Left colon (tissue), 2 donors: ENCODE results near the gene CACNA1H. TPM values are rescaled to one million over a fixed set of nuclear protein-coding genes. Genes with fewer than 3 reads are reported as not detected.

Source experiments
- ATAC-seq: fragments of 200-7000 bp; cut with Tn5 transposase; one replicate; pipeline ENCODE4 v1.9.1; 2020; ENCODE audit warnings: mild to moderate bottlenecking, moderate library complexity
- DNase-seq, 2 donors: peaks; one replicate each; pipeline ENCODE4 v3.0.0-alpha.2; 2020
- intact Hi-C, 2 donors: fragments of 100-400 bp; cut with DNase I in 1 of 2; cut with micrococcal nuclease in 1 of 2; formaldehyde crosslinking; loops; one replicate each; pipeline versions ENCODE4 v1.11.2 to v1.14.0; 2022; cut with DNase I, micrococcal nuclease
- long read RNA-seq: library from polyadenylated mRNA; unstranded; transcript quantifications from one replicate; pipeline ENCODE4 v2.0.0, GENCODE V29; 2021
- total RNA-seq, 2 donors: library from RNA; stranded (reverse); fragmentation: NEBNext Ultra II Directional; extraction: Animal tissue kit (Norgen Biotek cat#: 25700); gene quantifications; one replicate each; pipeline ENCODE4 v1.2.1, GENCODE V29; 2021
- donor health status: DM: no; HTN: no; CAD: no.
- donor health status: DM: yes; HTN: yes; CAD: no.

Gene CACNA1H
- 10 to 100 TPM in 1 of 2 donors, 1 to 10 TPM in 1; 3.8 to 15.6 TPM for total RNA-seq
- long read RNA-seq, partial matches to known transcripts, result 21 of 23 reads
- long read RNA-seq, other reads (novel, unspliced or antisense), result 2 of 23 reads

DNA sequence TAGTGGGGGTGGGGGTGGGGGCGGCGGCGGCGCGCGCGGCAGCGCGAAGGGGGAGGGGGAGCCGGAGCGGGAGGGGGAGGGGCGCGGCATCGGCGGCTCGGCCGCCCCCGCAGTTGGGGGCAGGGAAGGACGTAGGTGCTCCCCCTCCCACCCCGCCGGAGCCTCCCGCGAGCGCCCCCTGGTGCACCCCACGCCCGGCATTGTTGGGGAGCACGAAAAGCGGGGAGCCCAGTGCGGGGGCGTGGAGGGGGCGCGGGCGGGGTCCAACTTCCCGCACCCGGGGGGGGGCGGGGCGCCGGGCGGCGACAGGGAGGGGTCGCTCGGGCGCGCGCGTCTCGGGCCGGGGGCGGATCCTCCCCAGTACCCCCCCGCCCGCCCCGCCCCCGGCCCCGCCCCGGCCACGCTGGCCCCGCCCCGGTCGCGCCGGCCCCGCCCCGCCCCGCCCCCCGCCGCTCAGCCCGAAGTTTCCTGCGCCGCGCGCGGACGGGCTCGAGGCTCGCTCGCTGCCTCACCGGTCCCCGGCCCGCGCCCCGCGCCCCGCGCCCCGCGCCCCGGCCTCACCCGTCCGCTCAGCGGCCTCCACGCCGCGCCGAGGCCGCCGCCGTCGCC, at the start of gene CACNA1H:
Gene CACNA1H (plus strand): TSS at position 456 of the 609 bp plus-strand sequence. CDS start 632 bp downstream, outside the sequence.
- intact Hi-C loops, result no loop called here
- ATAC-seq (peak; percentile 41), DNase-seq (peak in 1 of 2 donors; percentile 36)

DNA sequence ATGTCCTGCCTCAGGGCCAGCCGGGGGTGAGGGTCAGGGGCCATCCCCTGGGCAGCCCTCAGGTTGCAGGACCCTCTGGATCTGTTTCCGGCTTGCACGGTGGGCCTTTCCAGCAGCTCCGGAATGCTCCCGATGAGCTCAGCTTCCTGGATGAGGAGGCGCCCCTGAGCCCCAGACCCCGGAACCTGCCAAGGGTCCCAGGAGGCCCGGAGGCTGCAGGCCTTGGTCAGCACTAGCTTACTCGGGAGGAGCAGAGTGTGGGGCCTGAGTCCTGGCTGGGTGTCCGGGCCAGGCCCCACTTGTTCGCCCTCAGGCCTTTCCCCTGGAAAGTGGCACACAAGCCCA, 49.3 kb upstream of the CACNA1H start:
- ATAC-seq (no peak), DNase-seq (no peak)
- intact Hi-C loops, result no loop called here

DNA sequence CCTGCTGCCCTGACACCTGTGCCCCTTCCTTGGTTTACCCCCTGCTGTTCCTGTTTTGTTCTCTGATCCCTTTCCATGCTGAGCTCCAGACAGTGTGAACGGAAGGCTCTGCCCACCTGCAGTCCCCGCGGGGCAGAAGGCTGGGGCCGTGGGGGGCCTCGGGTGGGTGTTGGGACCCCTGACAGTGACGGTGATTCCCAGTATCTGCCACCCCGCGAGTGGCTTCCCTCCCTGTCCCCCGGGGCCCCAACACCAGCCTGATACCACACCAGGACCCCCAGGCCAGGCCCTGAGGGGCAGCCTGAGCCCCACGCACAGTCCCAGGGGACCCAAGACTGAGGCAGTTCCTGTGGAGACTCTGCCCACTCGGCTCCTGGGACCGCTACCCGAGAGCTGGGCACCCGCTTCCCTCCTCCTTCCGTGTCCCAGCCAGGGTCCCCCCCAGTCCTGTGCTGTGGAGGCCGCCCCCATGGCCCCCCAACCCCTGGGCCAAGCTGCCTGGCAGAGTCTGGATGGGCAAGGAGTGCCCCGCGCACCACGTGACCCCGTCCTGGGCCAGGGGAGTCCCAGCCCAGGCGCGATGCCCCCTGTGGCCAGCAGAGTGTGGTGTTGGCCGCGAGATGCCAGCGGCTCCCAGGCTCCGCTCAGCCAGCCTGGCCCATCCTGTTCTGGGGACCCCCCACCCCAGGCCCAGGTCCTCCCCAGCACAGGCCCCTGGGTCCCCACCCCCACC, 46.9 kb upstream of the CACNA1H start:
- intact Hi-C loops, result no loop called here
- peak; percentile 80 for ATAC-seq
- peak; percentile 46 to 74 for DNase-seq

DNA sequence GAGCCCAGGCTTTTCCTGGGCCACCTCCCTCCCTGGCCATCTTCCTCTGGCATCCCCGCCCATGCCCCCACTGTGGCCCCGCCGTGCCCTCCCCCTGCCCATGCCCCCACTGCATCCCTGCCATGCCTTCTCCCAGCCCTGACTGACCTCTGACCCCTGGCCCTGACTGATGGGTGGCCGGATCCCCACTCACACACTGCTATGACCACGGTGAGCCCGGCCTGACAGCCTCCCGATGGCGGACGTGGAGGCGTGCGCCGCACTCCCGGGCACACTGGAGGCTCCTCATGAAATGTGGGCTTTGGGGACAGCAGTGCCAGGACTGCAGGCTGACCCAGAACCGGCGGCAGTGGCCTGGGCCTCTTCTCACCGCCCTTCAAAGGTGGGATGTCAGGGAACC, 46.2 kb upstream of the CACNA1H start:
- DNase-seq (no peak), ATAC-seq (no peak)
- intact Hi-C loops, result no loop called here

DNA sequence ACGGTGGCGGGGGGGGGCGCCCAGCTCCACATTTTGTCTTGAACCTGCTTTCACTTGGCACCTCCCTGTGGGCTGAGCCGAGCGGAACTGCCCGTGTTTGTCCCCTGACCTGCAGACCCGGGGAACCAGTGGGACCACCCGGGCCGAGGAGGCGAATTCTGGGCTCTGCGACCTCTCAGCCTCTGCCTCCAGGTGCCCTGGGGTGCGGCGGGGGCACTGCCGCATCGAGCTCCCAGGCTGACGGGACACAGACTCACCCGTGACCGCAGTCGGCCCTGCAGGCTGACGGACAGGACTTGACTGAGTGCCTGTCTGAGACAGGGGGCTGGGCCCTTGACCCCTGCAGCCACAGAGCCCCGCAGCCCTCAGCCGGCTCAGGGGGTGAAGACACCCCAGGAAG, 45.8 kb upstream of the CACNA1H start:
- intact Hi-C loops, result no loop called here
- ATAC-seq (no peak), DNase-seq (no peak)

DNA sequence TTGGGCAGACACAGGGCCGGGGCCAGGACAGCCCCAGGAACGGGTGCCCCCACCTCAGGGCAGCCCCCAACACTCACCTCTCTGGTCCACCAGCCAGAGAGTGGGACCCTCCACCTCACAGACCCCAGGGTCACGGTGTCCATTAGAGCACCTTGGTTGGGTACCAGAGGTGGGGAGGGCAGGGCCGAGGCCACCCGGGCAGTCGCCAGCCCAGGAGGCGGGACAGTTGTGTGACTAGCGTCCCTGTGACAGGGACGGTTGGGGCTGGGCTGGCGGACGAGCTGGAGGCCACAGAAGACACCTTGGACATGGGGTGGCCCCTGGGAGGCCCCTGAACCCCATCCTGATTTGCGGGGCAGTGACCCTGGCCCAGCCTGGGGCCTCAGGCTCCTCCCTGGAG, 45.2 kb upstream of the CACNA1H start:
- ATAC-seq (no peak), DNase-seq (no peak)
- intact Hi-C loops, result no loop called here

DNA sequence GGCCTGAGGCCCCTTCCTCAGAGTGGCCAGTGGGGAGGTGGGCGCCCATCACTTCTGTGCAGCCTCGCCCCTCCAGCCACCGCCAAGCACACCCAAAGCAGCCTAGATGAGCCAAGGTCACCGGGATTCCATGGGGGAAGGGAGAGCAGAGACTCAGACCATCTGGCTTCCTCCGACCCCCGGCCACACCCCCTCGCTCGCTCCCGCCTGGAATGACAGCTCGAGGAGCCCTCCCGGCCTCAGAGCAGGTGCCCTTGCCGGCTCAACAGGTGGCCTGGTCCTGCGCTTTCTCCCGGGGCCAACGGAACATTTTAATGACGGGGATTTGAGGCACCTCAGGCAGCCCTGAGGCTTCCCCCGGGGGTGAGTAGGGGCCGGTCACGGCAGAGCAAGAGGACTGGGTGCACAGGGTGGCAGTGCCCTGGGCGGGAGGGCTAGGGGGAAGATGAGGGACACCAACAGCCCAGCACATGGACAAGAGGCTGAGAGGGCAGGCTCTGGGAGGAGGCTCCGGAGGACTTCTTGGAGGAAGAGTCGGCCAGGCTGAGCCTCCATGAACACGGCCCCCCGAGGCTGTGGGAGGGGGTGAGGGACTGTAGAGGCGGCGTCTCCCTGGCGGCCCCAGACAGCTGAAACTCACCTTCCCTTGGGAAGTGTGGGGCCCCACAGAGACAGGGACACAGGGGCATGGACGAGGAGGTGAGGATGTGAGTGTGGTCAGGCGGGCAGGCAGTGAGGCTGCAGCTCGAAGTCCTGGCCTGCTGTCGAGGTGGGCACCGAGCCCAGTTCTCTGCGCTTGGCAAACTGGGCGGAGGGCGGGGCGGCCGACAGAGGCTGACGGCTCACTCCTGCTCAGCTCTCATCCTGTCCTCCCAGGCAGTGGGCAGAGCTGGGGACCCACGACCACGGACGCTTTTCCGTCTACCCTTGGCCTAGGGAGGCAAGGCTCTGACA, 44.3 kb upstream of the CACNA1H start:
- ATAC-seq, result peak; percentile 53

DNA sequence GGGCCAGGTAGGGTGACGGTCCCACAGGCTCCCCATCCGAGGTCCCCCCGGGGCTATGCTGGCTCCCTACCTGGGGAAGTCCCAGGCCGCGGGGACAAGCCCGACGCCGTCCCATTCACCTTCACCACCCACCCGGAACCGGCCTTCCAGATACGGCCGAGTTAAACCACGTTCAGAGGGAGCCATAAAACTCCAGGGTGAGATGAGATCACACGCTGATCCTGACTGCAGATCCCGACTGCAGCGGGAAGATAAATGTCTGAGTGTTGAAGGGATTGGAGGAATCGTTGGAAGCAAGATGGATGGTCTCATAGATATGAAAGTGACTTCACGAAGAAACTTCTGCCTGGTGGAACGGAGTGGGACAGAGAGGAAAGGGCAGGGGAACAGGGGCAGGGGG, 43.3 kb upstream of the CACNA1H start:
- DNase-seq (no peak), ATAC-seq (peak; percentile 35)
- intact Hi-C loops, result loop anchor here in 1 of 2 donors (2.0 to 10.0 kb wide), 2 partner anchors 39 to 85 kb away; no protein-coding TSS in a partner anchor

More for the DNA sequence above, 44.3 kb upstream of the CACNA1H start:
- DNase-seq, result peak; percentile 49 to 59
- intact Hi-C loops, result no loop called here

DNA sequence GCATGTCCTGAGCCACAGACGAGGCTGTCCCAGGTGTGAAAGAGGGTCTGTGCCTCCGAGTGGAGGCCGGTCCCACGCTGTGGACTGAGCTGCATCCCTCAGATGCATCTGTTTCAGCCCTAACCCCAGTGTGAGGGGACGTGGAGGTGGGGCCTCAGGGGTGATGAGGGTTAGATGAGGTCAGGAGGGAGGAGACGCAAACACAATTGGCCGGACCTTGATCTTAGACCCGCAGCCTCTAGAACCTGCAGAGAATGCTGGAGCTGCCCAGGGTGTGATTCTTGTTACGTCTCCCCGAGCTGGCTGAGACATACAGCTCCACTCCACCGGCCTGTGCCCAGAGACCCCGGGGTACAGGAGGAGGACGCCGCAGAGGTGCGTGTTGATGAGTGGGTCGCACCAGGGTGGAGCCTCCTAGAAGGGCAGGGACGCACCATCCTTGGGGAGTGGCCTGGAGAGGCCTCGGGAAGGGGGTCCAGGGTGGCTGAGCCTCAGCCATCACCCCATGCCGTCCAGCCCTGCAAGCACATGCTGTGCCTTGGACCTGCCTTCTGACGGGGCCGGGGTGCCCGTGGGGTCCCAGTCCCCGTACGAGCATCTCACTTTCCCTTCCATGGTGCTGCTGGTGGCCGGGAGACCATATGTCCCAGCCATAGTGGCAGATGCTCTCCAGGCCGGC, 40.3 kb upstream of the CACNA1H start:
- DNase-seq (no peak), ATAC-seq (no peak)
- intact Hi-C loops, result loop anchor here in 1 of 2 donors (10.0 kb wide), 1 partner anchor 82 kb away; no protein-coding TSS in a partner anchor

DNA sequence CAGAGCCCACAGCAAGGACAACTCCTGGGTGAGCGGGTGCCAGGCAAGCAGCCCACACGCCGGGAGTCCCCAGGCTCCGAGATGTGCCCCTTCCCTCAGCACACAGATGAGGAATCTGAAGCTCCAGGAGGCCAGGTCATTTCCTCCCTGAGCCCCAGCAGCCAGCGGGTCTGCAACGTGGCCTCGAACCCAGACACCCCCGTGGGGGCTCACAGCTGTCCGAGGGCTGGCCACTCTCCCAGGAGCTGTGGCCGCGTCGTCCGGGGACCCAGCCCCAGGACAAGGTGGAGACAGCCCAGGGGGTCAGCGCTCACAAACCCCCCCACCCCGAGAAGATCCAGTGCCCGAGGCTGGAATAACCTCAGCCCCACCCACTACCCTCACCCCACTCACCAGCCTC, 39.4 kb upstream of the CACNA1H start:
- intact Hi-C loops, result loop anchor here in 1 of 2 donors (10.0 kb wide), 1 partner anchor 81 kb away; no protein-coding TSS in a partner anchor
- ATAC-seq (no peak), DNase-seq (no peak)

DNA sequence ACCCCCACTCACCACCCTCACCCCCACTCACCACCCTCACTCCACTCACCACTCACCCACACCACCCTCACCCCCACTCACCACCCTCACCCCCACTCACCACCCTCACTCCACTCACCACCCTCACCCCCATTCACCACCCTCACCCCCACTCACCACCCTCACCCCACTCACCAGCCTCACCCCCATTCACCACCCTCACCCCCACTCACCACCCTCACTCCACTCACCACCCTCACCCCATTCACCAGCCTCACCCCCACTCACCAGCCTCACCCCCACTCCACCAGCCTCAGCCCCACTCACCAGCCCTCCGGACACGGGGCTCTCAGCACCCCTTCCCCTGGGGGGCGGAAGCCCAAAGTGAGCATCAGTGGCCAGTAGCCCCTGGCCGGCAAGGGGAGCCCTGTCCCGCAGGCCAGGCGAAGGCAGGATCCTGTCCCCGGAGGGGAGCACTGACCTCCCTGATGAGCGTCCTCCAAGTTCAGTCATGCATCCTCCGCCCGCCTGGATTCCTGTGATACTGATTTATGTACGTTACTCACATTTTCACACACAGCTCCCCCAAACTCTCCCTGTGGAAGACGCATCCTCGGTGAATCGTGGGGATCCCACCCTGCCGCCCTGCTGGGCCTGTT, 38.9 kb upstream of the CACNA1H start:
- ATAC-seq (no peak), DNase-seq (no peak)
- intact Hi-C loops, result loop anchor here in 1 of 2 donors (10.0 kb wide), 1 partner anchor 81 kb away; no protein-coding TSS in a partner anchor

DNA sequence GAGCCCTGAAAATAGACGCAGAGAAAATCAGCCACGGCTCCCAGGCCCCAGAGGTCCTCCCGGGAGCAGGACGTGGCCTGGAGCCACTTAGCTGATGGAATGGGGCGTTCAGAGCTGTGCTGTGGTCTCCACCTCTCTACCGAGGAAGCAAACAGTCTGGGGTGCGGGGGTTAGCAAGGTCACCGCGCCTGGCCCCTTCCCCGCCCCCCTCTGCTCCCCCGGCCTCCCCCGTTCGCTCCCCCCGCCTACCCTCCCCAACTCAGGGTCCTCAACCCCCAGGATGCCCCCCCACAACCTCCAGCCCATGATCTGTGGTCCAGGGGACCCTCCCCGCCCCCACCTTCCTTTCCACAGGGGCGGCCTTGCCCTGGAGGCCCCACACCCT, 36.2 kb upstream of the CACNA1H start:
- ATAC-seq (no peak), DNase-seq (no peak)
- intact Hi-C loops, result loop anchor here in 1 of 2 donors (10.0 kb wide), 1 partner anchor 78 kb away; no protein-coding TSS in a partner anchor

DNA sequence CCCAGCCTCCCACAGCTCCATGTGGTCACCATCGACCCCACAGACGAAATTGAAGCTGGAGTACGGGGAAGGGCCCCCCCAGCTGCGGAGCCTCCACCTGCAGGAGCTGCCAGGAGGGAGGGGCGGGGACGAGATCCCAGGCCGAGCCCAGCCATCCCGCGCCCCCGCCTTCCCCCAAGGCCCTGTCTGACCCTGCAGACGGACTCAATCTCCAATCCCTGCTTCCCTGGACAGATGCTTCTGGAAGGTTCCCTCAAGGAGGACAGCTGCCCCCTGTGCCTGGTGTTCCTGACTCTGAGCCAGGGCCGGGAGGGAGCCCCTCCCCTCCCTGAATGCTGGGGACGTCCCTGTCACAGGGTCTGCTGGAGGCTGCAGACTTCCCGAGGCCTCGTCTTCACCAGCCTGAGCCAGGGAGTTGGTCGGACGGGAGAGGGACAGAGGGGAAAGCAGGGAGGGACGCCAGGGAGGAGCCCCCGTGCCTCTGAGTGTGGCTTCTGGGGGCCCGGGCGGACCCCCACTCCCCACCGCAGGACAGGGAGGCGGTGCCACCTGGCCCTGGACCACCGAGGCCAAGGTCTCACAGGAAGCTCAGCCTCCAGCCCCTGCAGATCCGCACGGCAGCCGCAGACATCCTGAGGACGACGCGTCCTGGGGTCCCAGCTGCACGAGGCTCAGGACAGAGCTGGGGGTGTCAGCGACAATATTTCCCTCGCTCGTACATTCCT, 35.6 kb upstream of the CACNA1H start:
- intact Hi-C loops, result loop anchor here in 1 of 2 donors (10.0 kb wide), 1 partner anchor 77 kb away; no protein-coding TSS in a partner anchor
- DNase-seq (no peak), ATAC-seq (no peak)

DNA sequence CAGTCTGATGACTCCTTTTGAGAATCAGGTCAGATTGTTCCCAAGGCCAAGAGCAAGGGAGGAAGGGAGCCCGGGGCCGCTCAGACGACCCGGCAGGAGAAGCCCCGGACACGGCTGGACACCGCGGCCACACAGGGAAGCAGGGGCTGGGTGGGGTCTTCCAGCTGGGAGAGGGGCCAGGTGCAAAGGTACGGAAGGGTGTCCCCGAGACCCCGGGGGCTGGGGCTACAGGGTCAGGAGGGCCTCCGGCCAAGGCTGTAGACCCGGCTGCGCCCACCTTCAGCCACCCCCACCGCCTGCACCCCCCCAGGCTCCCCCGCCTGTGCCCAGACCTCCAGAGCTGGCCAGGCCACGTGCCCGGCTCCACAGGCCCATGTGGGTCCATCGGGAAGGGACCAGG, 35.0 kb upstream of the CACNA1H start:
- intact Hi-C loops, result loop anchor here in 1 of 2 donors (10.0 kb wide), 1 partner anchor 77 kb away; no protein-coding TSS in a partner anchor
- no peak for DNase-seq
- no peak for ATAC-seq

DNA sequence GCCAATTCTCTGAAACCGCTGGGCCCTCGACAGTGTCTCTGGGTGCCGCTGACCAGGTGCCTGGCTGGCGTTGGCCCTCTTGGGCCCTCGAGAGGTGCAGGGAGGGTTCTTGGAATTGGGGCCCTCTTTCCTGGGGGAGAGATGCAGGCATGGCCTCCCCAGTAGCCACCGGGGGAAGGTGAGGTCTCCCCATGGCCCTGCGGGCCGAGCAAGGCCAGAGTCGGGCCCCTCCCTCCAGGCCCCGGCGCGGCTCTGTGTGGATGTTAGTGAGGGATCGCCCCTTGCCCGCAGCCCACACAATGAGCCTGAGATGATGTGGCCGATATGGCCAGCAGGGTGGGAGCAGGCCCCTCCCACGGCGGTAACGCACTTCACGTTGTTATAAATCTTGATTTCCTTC, 33.8 kb upstream of the CACNA1H start:
- DNase-seq (no peak), ATAC-seq (no peak)
- intact Hi-C loops, result loop anchor here in 1 of 2 donors (10.0 kb wide), 1 partner anchor 76 kb away; no protein-coding TSS in a partner anchor

DNA sequence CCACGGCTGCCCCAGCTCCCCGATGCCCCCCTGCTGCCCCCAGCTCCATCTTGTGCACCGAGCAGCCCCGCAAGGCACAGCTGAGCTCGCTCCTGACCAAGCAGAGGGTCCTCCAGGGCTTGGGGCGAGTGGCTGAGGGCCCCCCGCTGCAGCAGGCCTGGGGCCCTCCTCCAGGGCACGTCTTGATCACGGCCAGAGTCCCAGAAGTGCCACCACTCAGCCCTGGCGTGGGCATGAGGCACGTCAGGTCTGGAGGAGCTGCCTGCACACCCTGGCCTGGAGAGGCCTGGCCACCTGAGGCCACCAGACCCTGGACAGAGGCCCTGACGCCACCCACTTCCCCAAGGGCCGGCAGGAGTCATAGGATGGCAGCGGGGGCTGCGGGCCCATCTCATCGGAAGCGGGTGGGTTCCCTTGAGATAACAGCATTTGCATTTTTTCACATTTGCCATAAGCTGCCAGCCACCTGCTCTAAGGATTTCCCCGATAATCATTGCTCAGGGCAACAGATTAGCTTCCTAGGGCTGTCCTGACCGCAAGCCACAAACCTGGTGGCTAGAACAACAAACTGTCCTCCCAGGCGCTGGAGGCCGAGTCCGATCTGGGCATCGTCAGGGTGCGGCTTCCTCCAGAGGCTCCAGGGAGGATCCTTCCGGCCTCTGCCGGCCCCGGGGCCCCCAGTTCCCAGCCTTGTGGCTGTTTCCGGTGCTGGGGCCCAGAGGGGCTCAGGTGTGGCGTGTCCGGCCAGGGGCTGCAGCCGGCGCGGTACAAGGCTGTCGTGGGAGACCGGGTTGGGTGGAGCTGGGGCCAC, 32.9 kb upstream of the CACNA1H start:
- ATAC-seq (no peak), DNase-seq (no peak)
- intact Hi-C loops, result loop anchor here in 1 of 2 donors (10.0 kb wide), 1 partner anchor 75 kb away; no protein-coding TSS in a partner anchor
